OCI-LY7 (cell line): ENCODE measurements around the gene SART3. TPM values are rescaled to one million over a fixed set of nuclear protein-coding genes. Genes with fewer than 3 reads are reported as not detected.

Experiments
- BruUV-seq: library from RNA; stranded (reverse); fragments of 400-500 nt; replicated peaks from 2 replicates; lab custom pipeline; 2021; lab: Mats Ljungman, UMichigan
- CTCF ChIA-PET: fragments of 300-600 bp; sonication (Branson Sonifier 250); formaldehyde crosslinking; loops from one replicate; lab custom pipeline; 2022; ENCODE audit warnings: antibody characterized with exemption; ENCODE audit not compliant: unreplicated experiment; lab: Charles Lee
- POLR2A ChIA-PET: fragments of 300-600 bp; sonication (Branson Sonifier 250); formaldehyde crosslinking; loops from one replicate; lab custom pipeline; 2022; ENCODE audit warnings: antibody characterized with exemption; lab: Charles Lee
- DNase-seq: peaks from one replicate; pipeline ENCODE4 v3.0.0-alpha.2; 2015; ENCODE audit warnings: low spot score
- H2AFZ ChIP-seq: fragments of 200-600 bp; sonication (generic), shearing (Covaris generic); 2 replicates; pipeline ENCODE4 v1.6.1; 2014; ENCODE audit warnings: mild to moderate bottlenecking, antibody characterized with exemption, low read length, moderate library complexity
- H3K27ac ChIP-seq: fragments of 200-600 bp; sonication (generic); 2 replicates; pipeline ENCODE4 v1.5.1; 2014; ENCODE audit warnings: mixed run types, low read depth, mild to moderate bottlenecking, moderate library complexity, low read length, inconsistent platforms; ENCODE audit not compliant: poor library complexity, severe bottlenecking
- H3K36me3 ChIP-seq: fragments of 200-600 bp; sonication (generic); 2 replicates; pipeline ENCODE4 v1.6.1; 2014; ENCODE audit warnings: mild to moderate bottlenecking, antibody characterized with exemption, low read length, moderate library complexity, mixed read lengths; ENCODE audit not compliant: insufficient read depth
- H3K4me1 ChIP-seq: fragments of 200-600 bp; sonication (generic); 2 replicates; pipeline ENCODE4 v1.5.1; 2014; ENCODE audit warnings: mild to moderate bottlenecking, low read length; ENCODE audit not compliant: insufficient read depth, poor library complexity, severe bottlenecking
- H3K4me2 ChIP-seq: fragments of 200-600 bp; sonication (generic); 2 replicates; pipeline ENCODE4 v1.6.1; 2014; ENCODE audit warnings: mild to moderate bottlenecking, low read length
- H3K4me3 ChIP-seq: fragments of 200-600 bp; sonication (generic); 2 replicates; pipeline ENCODE4 v1.5.1; 2014; ENCODE audit warnings: mild to moderate bottlenecking, low read depth, low read length; ENCODE audit not compliant: poor library complexity, severe bottlenecking
- H3K79me2 ChIP-seq: fragments of 200-600 bp; sonication (generic); 2 replicates; pipeline ENCODE4 v1.6.1; 2016; ENCODE audit warnings: low read depth, mild to moderate bottlenecking, low read length, moderate library complexity, mixed read lengths; ENCODE audit not compliant: insufficient read depth
- H3K9me2 ChIP-seq: fragments of 200-600 bp; sonication (generic); 2 replicates; pipeline ENCODE4 v1.6.1; 2016; ENCODE audit warnings: mild to moderate bottlenecking, low read length, mixed read lengths; ENCODE audit not compliant: insufficient read depth
- H3K9me3 ChIP-seq: fragments of 200-600 bp; sonication (generic); 2 replicates; pipeline ENCODE4 v1.6.1; 2014; ENCODE audit warnings: mild to moderate bottlenecking, mixed run types, low read length, mixed read lengths
- H4K20me1 ChIP-seq: fragments of 200-600 bp; sonication (generic); 2 replicates; pipeline ENCODE4 v1.6.1; 2014; ENCODE audit warnings: mild to moderate bottlenecking, antibody characterized with exemption, low read length, moderate library complexity, mixed read lengths; ENCODE audit not compliant: insufficient read depth
- CTCF ChIP-seq: fragments of 200-600 bp; sonication (generic); conservative IDR thresholded peaks from 2 replicates; pipeline ENCODE4 v1.5.1; 2014; ENCODE audit warnings: mild to moderate bottlenecking, antibody characterized with exemption, low read length, moderate library complexity, mixed read lengths
- EZH2phosphoT487 ChIP-seq: fragments of 200-600 bp; sonication (generic); IDR thresholded peaks from 2 replicates; pipeline ENCODE4 v1.6.1; 2018; ENCODE audit warnings: low read depth, borderline replicate concordance, mild to moderate bottlenecking, mixed run types, antibody characterized with exemption, low read length, moderate library complexity, mixed read lengths
- intact Hi-C: fragments of 100-400 bp; cut with micrococcal nuclease; formaldehyde crosslinking; loops from one replicate; pipeline ENCODE4 v1.10.0; 2022; ENCODE audit not compliant: unreplicated experiment
- total RNA-seq, 2 experiments: library from RNA; depleted of rRNA in 1 of 2; stranded (reverse); fragments of >200 nt in 1 of 2; shearing (Covaris generic) in 1 of 2; gene quantifications; 2 replicates each; pipeline ENCODE4 v1.2.3, GENCODE V29; 2014 to 2022

Gene SART3
- total RNA-seq, 2 experiments from 2014 or later, result 143 to 211 TPM

- H3K4me3 ChIP-seq, result peak overlapping the region; percentile 84
- peak overlapping the region; percentile 90 for H3K4me2 ChIP-seq
- ChIA-PET POLR2A (interaction anchor here (0.7 to 1.6 kb wide), 3 partner anchors 16 to 874 kb away, joined by 3 to 6 read pairs (median 3); partner anchors contain the start of gene SART3), CTCF (no interaction called here)
- H2AFZ ChIP-seq, result no peak overlapping the region
- peak; percentile 36 for DNase-seq
- intact Hi-C loops, result loop anchor here (5.0 to 10.0 kb wide), 3 partner anchors 101 to 752 kb away; partner anchors contain the start of gene PRDM4
- H3K36me3 ChIP-seq, result peaks cover 50% of the 10 kb centered on the region
- no peak for TF ChIP-seq EZH2phosphoT487
- TF ChIP-seq CTCF, result peak; percentile 43; the same call in 1 of the 2 replicates
- H3K9me3 ChIP-seq, result no peaks in the 10 kb centered on the region
- H3K79me2 ChIP-seq, result no peaks in the 10 kb centered on the region
- BruUV-seq, result no TSS peak
- no peak overlapping the region for H3K27ac ChIP-seq
- no peaks in the 10 kb centered on the region for H4K20me1 ChIP-seq
- H3K4me1 ChIP-seq, result peaks cover 17% of the 10 kb centered on the region
- H3K9me2 ChIP-seq, result no peaks in the 10 kb centered on the region
Observed at GRCh38 chr12:108516511-108517275, 44.3 kb downstream of the SART3 start.

GRCh38 chr12:108515916-108516315 lies 45.1 kb downstream of the SART3 start:
- Histone ChIP-seq H3K4me1 (peaks cover 20% of the 10 kb centered on the region), H3K79me2 (no peaks in the 10 kb centered on the region), H3K36me3 (peaks cover 42% of the 10 kb centered on the region), H3K9me2 (no peaks in the 10 kb centered on the region), H3K27ac (no peak overlapping the region), H3K9me3 (no peaks in the 10 kb centered on the region), H4K20me1 (no peaks in the 10 kb centered on the region), H2AFZ (no peak overlapping the region; the same call in 1 of the 2 replicates), H3K4me3 (peak overlapping the region; percentile 84), H3K4me2 (peak overlapping the region; percentile 90)
- DNase-seq, result peak; percentile 18
- POLR2A ChIA-PET, result interaction anchor here (0.9 to 1.6 kb wide), 2 partner anchors 16 to 45 kb away, joined by 3 to 6 read pairs; partner anchors contain the start of gene SART3
- no peak for TF ChIP-seq EZH2phosphoT487
- TF ChIP-seq CTCF, result no peak
- CTCF ChIA-PET, result no interaction called here
- intact Hi-C loops, result loop anchor here (2.0 to 10.0 kb wide), 4 partner anchors 45 to 751 kb away; partner anchors contain the start of genes PRDM4 and SART3
- no TSS peak for BruUV-seq
